Activated T-cell treated with anti-CD3 and anti-CD28 coated beads for 4 hours (primary cell): ENCODE measurements around the gene SVOP.
"Not testable (repeated sequence)": the region's sequence is repeated elsewhere in the genome, so short reads cannot be mapped to it uniquely, and the experiment has no call there.

Experiments used
- DNase-seq: peaks from one replicate; pipeline ENCODE4 v3.0.0-alpha.2; 2020

SVOP gene

GRCh38 chr12:109028624-109029023, 7.8 kb upstream of the SVOP start:
- not testable (repeated sequence) for DNase-seq

GRCh38 chr12:109027767-109028166, 6.9 kb upstream of the SVOP start:
- DNase-seq: no peak

- no peak for DNase-seq
These were observed 597 bp downstream of the SVOP start for GRCh38 chr12:109020146-109020795.

- no peak for DNase-seq
These were observed 2.6 kb downstream of the SVOP start for GRCh38 chr12:109018296-109018695.

- no peak for DNase-seq
These were observed 3.9 kb downstream of the SVOP start for GRCh38 chr12:109016978-109017377.

GRCh38 chr12:109016016-109016415, 4.9 kb downstream of the SVOP start:
- DNase-seq: no peak

GRCh38 chr12:109014984-109015765, 5.7 kb downstream of the SVOP start:
- DNase-seq: no peak

GRCh38 chr12:109010259-109010658, 10.6 kb downstream of the SVOP start:
- DNase-seq: no peak

- no peak for DNase-seq
These were observed 11.1 kb downstream of the SVOP start for GRCh38 chr12:109009766-109010165.

GRCh38 chr12:109004017-109004416, 16.9 kb downstream of the SVOP start:
- DNase-seq: no peak

GRCh38 chr12:108996320-108996719, 24.5 kb downstream of the SVOP start:
- no peak for DNase-seq

- DNase-seq: no peak
These were observed 25.4 kb downstream of the SVOP start for GRCh38 chr12:108995370-108995992.

GRCh38 chr12:108990103-108990502, 30.8 kb downstream of the SVOP start:
- not testable (repeated sequence) for DNase-seq

GRCh38 chr12:108989376-108989775, 31.5 kb downstream of the SVOP start:
- no peak for DNase-seq

GRCh38 chr12:108985750-108986149, 35.1 kb downstream of the SVOP start:
- no peak for DNase-seq

- DNase-seq: no peak
These were observed 37.6 kb downstream of the SVOP start for GRCh38 chr12:108983227-108983626.

- no peak for DNase-seq
These were observed 38.1 kb downstream of the SVOP start for GRCh38 chr12:108982621-108983219.

- no peak for DNase-seq
These were observed 39.0 kb downstream of the SVOP start for GRCh38 chr12:108981835-108982234.

- DNase-seq: no peak
These were observed 39.8 kb downstream of the SVOP start for GRCh38 chr12:108980831-108981618.

GRCh38 chr12:108977360-108977759, 43.5 kb downstream of the SVOP start:
- DNase-seq: no peak

- DNase-seq: no peak
These were observed 45.8 kb downstream of the SVOP start for GRCh38 chr12:108975024-108975593.

GRCh38 chr12:108973629-108974152, 47.2 kb downstream of the SVOP start:
- no peak for DNase-seq
